Trophoblast cell (in vitro differentiated cells and primary cell): ENCODE results near the gene SLC37A1.

Source experiments
- DNase-seq, 2 donors: peaks; one replicate each; pipeline ENCODE4 v3.0.0-alpha.2; 2016
- H2AFZ ChIP-seq: 2 replicates; pipeline ENCODE4 v1.6.1; 2013; ENCODE audit warnings: low read length, moderate library complexity, mild to moderate bottlenecking; ENCODE audit not compliant: insufficient read depth, poor library complexity
- H2AK5ac ChIP-seq: 2 replicates; pipeline ENCODE4 v1.6.1; 2013; ENCODE audit warnings: mild to moderate bottlenecking, low read length
- H2BK120ac ChIP-seq: 2 replicates; pipeline ENCODE4 v1.6.1; 2013; ENCODE audit warnings: low read length, mild to moderate bottlenecking, moderate library complexity; ENCODE audit not compliant: insufficient read depth, poor library complexity
- H2BK12ac ChIP-seq: 2 replicates; pipeline ENCODE4 v1.6.1; 2013; ENCODE audit warnings: mild to moderate bottlenecking, low read length, moderate library complexity
- H2BK5ac ChIP-seq: 2 replicates; pipeline ENCODE4 v1.6.1; 2013; ENCODE audit warnings: low read length, low read depth, moderate library complexity, mild to moderate bottlenecking; ENCODE audit not compliant: poor library complexity
- H3K14ac ChIP-seq: 2 replicates; pipeline ENCODE4 v1.6.1; 2013; ENCODE audit warnings: mild to moderate bottlenecking, low read length
- H3K18ac ChIP-seq: 2 replicates; pipeline ENCODE4 v1.6.1; 2013; ENCODE audit warnings: mild to moderate bottlenecking, low read length
- H3K23ac ChIP-seq: 2 replicates; pipeline ENCODE4 v1.6.1; 2013; ENCODE audit warnings: low read length
- H3K27ac ChIP-seq: 2 replicates; pipeline ENCODE4 v1.5.1; 2013; ENCODE audit warnings: low read depth, mild to moderate bottlenecking, inconsistent platforms, low read length, moderate library complexity
- H3K27me3 ChIP-seq: 2 replicates; pipeline ENCODE4 v1.6.1; 2013; ENCODE audit warnings: inconsistent platforms, mild to moderate bottlenecking, low read length, moderate library complexity; ENCODE audit not compliant: insufficient read depth
- H3K36me3 ChIP-seq, 2 experiments: 1 replicate in 1 of 2; 2 replicates in 1 of 2; pipeline ENCODE4 v1.6.1; 2013; ENCODE audit warnings: low read length in 2 of 2, mild to moderate bottlenecking in 2 of 2, moderate library complexity in 1 of 2; ENCODE audit not compliant: insufficient read depth in 2 of 2, control insufficient read depth in 1 of 2
- H3K4ac ChIP-seq: 2 replicates; pipeline ENCODE4 v1.6.1; 2013; ENCODE audit warnings: low read depth, mild to moderate bottlenecking, low read length, moderate library complexity
- H3K4me1 ChIP-seq, 2 experiments: 1 replicate in 1 of 2; 2 replicates in 1 of 2; pipeline ENCODE4 v1.6.1; 2013; ENCODE audit warnings: low read length in 2 of 2, mild to moderate bottlenecking in 2 of 2, moderate library complexity in 1 of 2; ENCODE audit not compliant: insufficient read depth in 2 of 2, control insufficient read depth in 1 of 2
- H3K4me2 ChIP-seq: 2 replicates; pipeline ENCODE4 v1.6.1; 2013; ENCODE audit warnings: inconsistent platforms, mild to moderate bottlenecking, low read length, moderate library complexity
- H3K4me3 ChIP-seq: 2 replicates; pipeline ENCODE4 v1.5.1; 2013; ENCODE audit warnings: mild to moderate bottlenecking, low read depth, low read length, inconsistent platforms
- H3K79me1 ChIP-seq: one replicate; pipeline ENCODE4 v1.6.1; 2013; ENCODE audit warnings: low read length
- H3K79me2 ChIP-seq: 2 replicates; pipeline ENCODE4 v1.6.1; 2013; ENCODE audit warnings: low read length, mild to moderate bottlenecking; ENCODE audit not compliant: control insufficient read depth, insufficient read depth, poor library complexity
- H3K9ac ChIP-seq: 2 replicates; pipeline ENCODE4 v1.6.1; 2013; ENCODE audit warnings: mild to moderate bottlenecking, low read length
- H3K9me3 ChIP-seq: 2 replicates; pipeline ENCODE4 v1.6.1; 2013; ENCODE audit warnings: low read depth, mild to moderate bottlenecking, control low read depth, inconsistent platforms, low read length; ENCODE audit not compliant: insufficient read depth
- H4K12ac ChIP-seq: 2 replicates; pipeline ENCODE4 v1.6.1; 2013; ENCODE audit warnings: low read depth, mild to moderate bottlenecking, low read length, moderate library complexity
- H4K8ac ChIP-seq: 2 replicates; pipeline ENCODE4 v1.6.1; 2013; ENCODE audit warnings: low read depth, mild to moderate bottlenecking, low read length, moderate library complexity
- H4K91ac ChIP-seq: one replicate; pipeline ENCODE4 v1.6.1; 2013; ENCODE audit warnings: low read depth, mild to moderate bottlenecking, low read length, moderate library complexity
- WGBS: extraction: QIAGEN DNeasy Blood & Tissue Kit; methylation state at CpG from one replicate; pipeline ENCODE4 v1.1.7; 2013; ENCODE audit warnings: missing lambda C conversion rate; ENCODE audit not compliant: insufficient read length, insufficient coverage; ENCODE audit errors: extremely low coverage; 5-methylcytosine and 5-hydroxymethylcytosine counted together

The SLC37A1 gene

DNA sequence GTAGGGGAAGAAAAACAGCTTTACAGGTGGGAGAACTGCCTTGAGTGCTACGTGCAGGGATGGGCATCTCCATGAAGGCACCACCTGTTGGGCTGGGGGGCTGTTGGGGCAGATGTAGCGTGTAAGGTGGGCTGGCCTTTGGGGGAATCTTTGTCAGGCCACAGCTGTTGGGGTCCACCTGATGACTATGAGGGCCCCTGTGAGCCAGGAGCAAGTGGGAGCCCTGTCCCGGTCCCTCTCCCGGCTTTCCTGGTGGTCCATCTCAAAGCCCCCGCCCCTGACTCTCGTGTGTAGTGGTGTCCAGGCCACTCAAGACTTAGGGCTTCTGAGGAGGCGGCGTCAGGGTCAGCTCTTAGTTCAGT lies 13.5 kb downstream of the SLC37A1 start:
- no CpG with 5 or more reads among the region's 8 CpGs for WGBS
- H3K79me2 ChIP-seq, result no peaks in the 10 kb centered on the region
- H3K9me3 ChIP-seq, result no peaks in the 10 kb centered on the region
- no peak overlapping the region for H2AFZ ChIP-seq
- H3K4ac ChIP-seq, result no peak overlapping the region
- H2BK12ac ChIP-seq, result no peak overlapping the region
- H3K14ac ChIP-seq, result no peak overlapping the region
- H3K18ac ChIP-seq, result peak overlapping the region; percentile 7
- no peak overlapping the region for H2BK5ac ChIP-seq
- no peak for DNase-seq
- no peak overlapping the region for H4K91ac ChIP-seq
- H3K9ac ChIP-seq, result no peak overlapping the region
- H4K12ac ChIP-seq, result no peak overlapping the region
- no peak overlapping the region for H4K8ac ChIP-seq
- no peaks in the 10 kb centered on the region for H3K27me3 ChIP-seq
- H3K4me2 ChIP-seq, result peak overlapping the region; percentile 25
- no peaks in the 10 kb centered on the region for H3K79me1 ChIP-seq
- H3K27ac ChIP-seq, result no peak overlapping the region
- H3K36me3 ChIP-seq, result peaks cover 9 to 12% of the 10 kb centered on the region in 2 experiments
- no peak overlapping the region for H3K4me3 ChIP-seq
- no peak overlapping the region for H3K23ac ChIP-seq
- peaks cover 6 to 14% of the 10 kb centered on the region in 2 experiments for H3K4me1 ChIP-seq
- H2BK120ac ChIP-seq, result peak overlapping the region; percentile 33
- H2AK5ac ChIP-seq, result no peak overlapping the region

DNA sequence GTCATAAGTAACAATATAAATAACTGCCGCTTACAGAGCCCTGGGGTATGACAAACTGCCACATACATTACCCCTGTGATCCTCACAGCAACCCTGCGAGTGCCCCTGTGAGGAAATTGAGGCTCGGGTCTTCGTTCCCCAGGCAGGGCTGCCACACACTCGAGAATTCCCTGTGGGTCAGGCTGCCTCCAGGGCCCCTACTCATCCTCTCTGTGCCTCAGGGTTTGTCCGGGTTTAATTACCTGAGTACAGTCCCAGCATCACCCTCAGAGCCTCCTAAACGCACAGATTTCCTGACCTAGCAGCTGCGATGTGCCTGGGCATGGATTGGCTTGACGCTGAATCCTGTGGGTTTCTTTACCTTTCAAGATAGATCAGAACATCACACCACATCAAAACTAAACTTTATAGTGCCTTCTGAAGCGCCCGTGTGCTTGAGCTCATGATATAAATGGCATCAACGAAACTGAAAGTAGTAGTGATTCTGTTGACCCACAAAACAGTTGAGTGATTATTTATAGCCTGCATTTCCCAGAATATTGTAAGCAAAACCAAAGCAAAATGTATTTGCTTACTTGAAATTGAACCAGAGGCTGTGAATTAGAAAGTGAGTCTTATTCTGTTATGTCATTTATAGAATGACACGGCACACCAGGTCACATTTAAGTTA lies 14.0 kb downstream of the SLC37A1 start:
- H2AK5ac ChIP-seq, result no peak overlapping the region
- no peak overlapping the region for H3K18ac ChIP-seq
- H3K4me2 ChIP-seq, result peak overlapping the region; percentile 25
- no peak overlapping the region for H4K91ac ChIP-seq
- no peaks in the 10 kb centered on the region for H3K79me1 ChIP-seq
- no peaks in the 10 kb centered on the region for H3K27me3 ChIP-seq
- H4K8ac ChIP-seq, result no peak overlapping the region
- no peak overlapping the region for H2BK5ac ChIP-seq
- no peak overlapping the region for H3K9ac ChIP-seq
- DNase-seq, result peak in 1 of 2 donors; percentile 33
- H2BK12ac ChIP-seq, result no peak overlapping the region
- H3K23ac ChIP-seq, result no peak overlapping the region
- H3K27ac ChIP-seq, result no peak overlapping the region
- no peaks in the 10 kb centered on the region for H3K79me2 ChIP-seq
- H3K4me3 ChIP-seq, result no peak overlapping the region
- no peak overlapping the region for H3K4ac ChIP-seq
- H3K9me3 ChIP-seq, result no peaks in the 10 kb centered on the region
- H3K36me3 ChIP-seq, result peaks cover 8 to 12% of the 10 kb centered on the region in 2 experiments
- H2AFZ ChIP-seq, result no peak overlapping the region
- no CpG with 5 or more reads among the region's 13 CpGs for WGBS
- no peak overlapping the region for H3K14ac ChIP-seq
- no peak overlapping the region for H4K12ac ChIP-seq
- no peak overlapping the region for H2BK120ac ChIP-seq
- peaks cover 6 to 14% of the 10 kb centered on the region in 2 experiments for H3K4me1 ChIP-seq

DNA sequence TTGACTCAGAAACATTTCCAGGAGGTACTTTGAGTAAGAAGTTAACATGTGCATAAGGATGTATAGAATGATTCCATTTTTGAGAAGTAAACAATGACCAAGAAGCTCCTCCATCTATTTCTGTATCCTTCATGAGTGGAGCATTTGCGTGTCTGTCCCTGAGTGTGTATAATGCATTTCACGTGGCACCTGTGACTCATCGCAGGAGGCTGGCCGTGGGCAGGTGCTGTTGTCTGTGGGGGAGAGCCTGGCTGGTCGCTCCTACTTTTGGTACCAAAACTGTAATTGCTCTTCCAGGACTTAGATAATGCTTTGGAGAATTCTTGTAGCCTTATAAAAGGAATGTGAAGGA lies 16.5 kb downstream of the SLC37A1 start:
- H3K9me3 ChIP-seq, result no peaks in the 10 kb centered on the region
- no peaks in the 10 kb centered on the region for H3K79me1 ChIP-seq
- no peak overlapping the region for H3K27ac ChIP-seq
- no peak overlapping the region for H2BK12ac ChIP-seq
- H3K9ac ChIP-seq, result no peak overlapping the region
- no peak overlapping the region for H3K18ac ChIP-seq
- H3K36me3 ChIP-seq, result peaks cover 10 to 14% of the 10 kb centered on the region in 2 experiments
- no peak overlapping the region for H3K14ac ChIP-seq
- no peak overlapping the region for H3K23ac ChIP-seq
- no peak overlapping the region for H4K91ac ChIP-seq
- H3K4me3 ChIP-seq, result no peak overlapping the region
- H4K8ac ChIP-seq, result no peak overlapping the region
- H3K4me2 ChIP-seq, result no peak overlapping the region
- H2AFZ ChIP-seq, result no peak overlapping the region
- no peak overlapping the region for H2BK5ac ChIP-seq
- no peak overlapping the region for H2AK5ac ChIP-seq
- no peak overlapping the region for H2BK120ac ChIP-seq
- no peak overlapping the region for H4K12ac ChIP-seq
- H3K27me3 ChIP-seq, result no peaks in the 10 kb centered on the region
- peaks cover under 1 to 9% of the 10 kb centered on the region in 2 experiments for H3K4me1 ChIP-seq
- no CpG with 5 or more reads among the region's 5 CpGs for WGBS
- no peak overlapping the region for H3K4ac ChIP-seq
- no peak for DNase-seq
- H3K79me2 ChIP-seq, result no peaks in the 10 kb centered on the region

DNA sequence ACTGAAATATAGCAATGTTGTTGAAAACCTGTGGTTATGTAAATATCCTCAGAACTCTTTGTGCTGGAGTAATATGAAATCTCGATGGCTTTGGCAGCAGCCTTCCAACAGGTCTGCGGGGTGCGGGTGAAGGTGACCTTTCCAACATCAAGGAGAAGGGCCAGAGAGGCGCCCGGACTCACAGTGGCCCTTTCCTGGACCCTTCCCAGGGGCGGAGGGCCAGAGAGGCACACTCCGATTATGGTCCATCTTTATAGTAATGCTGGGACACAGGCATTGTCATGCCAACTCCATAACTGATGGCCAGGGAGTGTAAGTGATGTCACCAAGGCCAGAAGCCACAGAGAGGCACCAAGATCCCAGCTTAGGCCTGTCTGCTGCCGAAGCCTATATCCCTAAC lies 18.1 kb downstream of the SLC37A1 start:
- Histone ChIP-seq H3K4ac (no peak overlapping the region), H3K79me2 (no peaks in the 10 kb centered on the region), H3K4me1 (no peaks in the 10 kb centered on the region), H3K14ac (no peak overlapping the region), H3K9ac (no peak overlapping the region), H2AFZ (no peak overlapping the region), H3K4me3 (no peak overlapping the region), H2BK12ac (no peak overlapping the region), H2AK5ac (no peak overlapping the region), H4K12ac (no peak overlapping the region), H2BK5ac (no peak overlapping the region), H4K91ac (no peak overlapping the region), H3K79me1 (no peaks in the 10 kb centered on the region), H4K8ac (no peak overlapping the region), H3K23ac (no peak overlapping the region), H3K9me3 (no peaks in the 10 kb centered on the region), H3K18ac (no peak overlapping the region), H3K27ac (no peak overlapping the region), H3K36me3 (peaks cover 18 to 29% of the 10 kb centered on the region in 2 experiments), H2BK120ac (no peak overlapping the region), H3K4me2 (no peak overlapping the region), H3K27me3 (no peaks in the 10 kb centered on the region)
- WGBS, result no CpG with 5 or more reads among the region's 8 CpGs
- DNase-seq, result no peak
